ENCODE data around the gene TINAGL1. TPM values are rescaled to one million over a fixed set of nuclear protein-coding genes. Genes with fewer than 3 reads are reported as not detected.

TINAGL1 gene
- total and polyA plus RNA-seq, 3 experiments from 2014 or later: not detected

- Histone ChIP-seq H3K4me3 (ENCODE audit: low read length) (no peak overlapping the region), H3K36me3 (ENCODE audit: insufficient read depth, low read length) (no peaks in the 10 kb centered on the region), H3K4me1 (ENCODE audit: insufficient read depth, low read length) (no peaks in the 10 kb centered on the region), H3K9me3 (ENCODE audit: low read length) (no peaks in the 10 kb centered on the region), H3K27ac (ENCODE audit: low read depth, low read length) (no peak overlapping the region), H3K27me3 (ENCODE audit: insufficient read depth, low read length, poor library complexity, severe bottlenecking) (no peaks in the 10 kb centered on the region)
- Mint-ChIP-seq H3K4me3 (no peak overlapping the region), H3K36me3 (no peaks in the 10 kb centered on the region), H3K9me3 (no peaks in the 10 kb centered on the region), H3K4me1 (no peaks in the 10 kb centered on the region), H3K27ac (no peak overlapping the region), H3K27me3 (peaks cover 0 to 9% of the 10 kb centered on the region in 2 donors)
- POLR2A ChIA-PET: no interaction called here
- CTCF ChIA-PET: no interaction called here
- DNase-seq: no peak
Observed at GRCh38 chr1:31600641-31601040, 24.3 kb downstream of the TINAGL1 start.

- no peaks in the 10 kb centered on the region for H3K36me3 ChIP-seq (ENCODE audit: insufficient read depth, low read length)
- Mint-ChIP-seq H3K27me3 (peaks cover 2 to 4% of the 10 kb centered on the region in 2 donors), H3K4me3 (no peak overlapping the region), H3K36me3 (no peaks in the 10 kb centered on the region), H3K27ac (no peak overlapping the region), H3K9me3 (no peaks in the 10 kb centered on the region), H3K4me1 (no peaks in the 10 kb centered on the region)
- no peaks in the 10 kb centered on the region for H3K4me1 ChIP-seq (ENCODE audit: insufficient read depth, low read length)
- no peaks in the 10 kb centered on the region for H3K27me3 ChIP-seq (ENCODE audit: insufficient read depth, low read length, poor library complexity, severe bottlenecking)
- no peak overlapping the region for H3K27ac ChIP-seq (ENCODE audit: low read depth, low read length)
- POLR2A ChIA-PET: no interaction called here
- CTCF ChIA-PET: no interaction called here
- H3K9me3 ChIP-seq (ENCODE audit: low read length): no peaks in the 10 kb centered on the region
- no peak for DNase-seq
- no peak overlapping the region for H3K4me3 ChIP-seq (ENCODE audit: low read length)
Observed at GRCh38 chr1:31602081-31602480, 25.8 kb downstream of the TINAGL1 start.

GRCh38 chr1:31605908-31606427 lies 29.7 kb downstream of the TINAGL1 start:
- H3K27me3 ChIP-seq (ENCODE audit: insufficient read depth, low read length, poor library complexity, severe bottlenecking): no peaks in the 10 kb centered on the region
- no peak overlapping the region for H3K27ac ChIP-seq (ENCODE audit: low read depth, low read length)
- Mint-ChIP-seq H3K36me3 (no peaks in the 10 kb centered on the region), H3K27me3 (peaks cover 3 to 15% of the 10 kb centered on the region in 2 donors), H3K9me3 (no peaks in the 10 kb centered on the region), H3K27ac (no peak overlapping the region), H3K4me1 (no peaks in the 10 kb centered on the region), H3K4me3 (no peak overlapping the region)
- no peaks in the 10 kb centered on the region for H3K4me1 ChIP-seq (ENCODE audit: insufficient read depth, low read length)
- POLR2A ChIA-PET: no interaction called here
- CTCF ChIA-PET: interaction anchor here (2.1 kb wide), 1 partner anchor 13 kb away, joined by 9 read pairs; no protein-coding TSS in a partner anchor
- no peak for DNase-seq
- H3K36me3 ChIP-seq (ENCODE audit: insufficient read depth, low read length): no peaks in the 10 kb centered on the region
- no peak overlapping the region for H3K4me3 ChIP-seq (ENCODE audit: low read length)
- no peaks in the 10 kb centered on the region for H3K9me3 ChIP-seq (ENCODE audit: low read length)

- no peak overlapping the region for H3K4me3 Mint-ChIP-seq
Observed at GRCh38 chr1:31607360-31607759, 31.0 kb downstream of the TINAGL1 start.

GRCh38 chr1:31609514-31610118 lies 33.3 kb downstream of the TINAGL1 start:
- no peaks in the 10 kb centered on the region for H3K36me3 ChIP-seq (ENCODE audit: insufficient read depth, low read length)
- no peak overlapping the region for H3K4me3 ChIP-seq (ENCODE audit: low read length)
- H3K4me1 ChIP-seq (ENCODE audit: insufficient read depth, low read length): no peaks in the 10 kb centered on the region
- Mint-ChIP-seq H3K4me1 (no peaks in the 10 kb centered on the region), H3K27ac (no peak overlapping the region), H3K36me3 (no peaks in the 10 kb centered on the region), H3K9me3 (no peaks in the 10 kb centered on the region), H3K4me3 (no peak overlapping the region), H3K27me3 (peaks cover 5 to 15% of the 10 kb centered on the region in 2 donors)
- ChIA-PET POLR2A (interaction anchor here (0.7 kb wide), 1 partner anchor 1416 kb away, joined by 3 read pairs; no protein-coding TSS in a partner anchor), CTCF (interaction anchor here (0.9 to 1.3 kb wide), 2 partner anchors 9 to 13 kb away, joined by 3 to 5 read pairs; no protein-coding TSS in a partner anchor)
- H3K27ac ChIP-seq (ENCODE audit: low read depth, low read length): no peak overlapping the region
- no peaks in the 10 kb centered on the region for H3K9me3 ChIP-seq (ENCODE audit: low read length)
- no peak for DNase-seq
- no peaks in the 10 kb centered on the region for H3K27me3 ChIP-seq (ENCODE audit: insufficient read depth, low read length, poor library complexity, severe bottlenecking)

More at GRCh38 chr1:31607360-31607759, 31.0 kb downstream of the TINAGL1 start:
- no peak overlapping the region for H3K27ac ChIP-seq (ENCODE audit: low read depth, low read length)
- CTCF ChIA-PET: interaction anchor here (2.0 kb wide), 1 partner anchor 10 kb away, joined by 6 read pairs; the partner anchor contains the start of gene HCRTR1
- H3K9me3 ChIP-seq (ENCODE audit: low read length): no peaks in the 10 kb centered on the region
- no peaks in the 10 kb centered on the region for H3K4me1 Mint-ChIP-seq
- H3K9me3 Mint-ChIP-seq: no peaks in the 10 kb centered on the region
- POLR2A ChIA-PET: no interaction called here
- H3K27me3 ChIP-seq (ENCODE audit: insufficient read depth, low read length, poor library complexity, severe bottlenecking): no peaks in the 10 kb centered on the region
- H3K27ac Mint-ChIP-seq: peak overlapping the region in 1 of 8 donors; percentile 26
- H3K36me3 Mint-ChIP-seq: no peaks in the 10 kb centered on the region
- no peaks in the 10 kb centered on the region for H3K4me1 ChIP-seq (ENCODE audit: insufficient read depth, low read length)
- no peaks in the 10 kb centered on the region for H3K36me3 ChIP-seq (ENCODE audit: insufficient read depth, low read length)
- no peak for DNase-seq
- no peak overlapping the region for H3K4me3 ChIP-seq (ENCODE audit: low read length)
- H3K27me3 Mint-ChIP-seq: peaks cover 3 to 15% of the 10 kb centered on the region in 2 donors

GRCh38 chr1:31614414-31615005 lies 38.2 kb downstream of the TINAGL1 start:
- Mint-ChIP-seq H3K27ac (no peak overlapping the region), H3K27me3 (peaks cover 21 to 34% of the 10 kb centered on the region in 2 donors), H3K36me3 (no peaks in the 10 kb centered on the region), H3K4me3 (no peak overlapping the region), H3K9me3 (no peaks in the 10 kb centered on the region), H3K4me1 (peaks cover 5 to 13% (median 6%) of the 10 kb centered on the region in 3 donors)
- Histone ChIP-seq H3K4me3 (ENCODE audit: low read length) (no peak overlapping the region), H3K27me3 (ENCODE audit: insufficient read depth, low read length, poor library complexity, severe bottlenecking) (peaks cover 23% of the 10 kb centered on the region), H3K36me3 (ENCODE audit: insufficient read depth, low read length) (no peaks in the 10 kb centered on the region), H3K4me1 (ENCODE audit: insufficient read depth, low read length) (no peaks in the 10 kb centered on the region), H3K27ac (ENCODE audit: low read depth, low read length) (no peak overlapping the region), H3K9me3 (ENCODE audit: low read length) (no peaks in the 10 kb centered on the region)
- DNase-seq: no peak
- ChIA-PET POLR2A (no interaction called here), CTCF (no interaction called here)

GRCh38 chr1:31615414-31615813 lies 39.1 kb downstream of the TINAGL1 start:
- Histone ChIP-seq H3K4me3 (ENCODE audit: low read length) (no peak overlapping the region), H3K9me3 (ENCODE audit: low read length) (no peaks in the 10 kb centered on the region), H3K36me3 (ENCODE audit: insufficient read depth, low read length) (no peaks in the 10 kb centered on the region), H3K27me3 (ENCODE audit: insufficient read depth, low read length, poor library complexity, severe bottlenecking) (peaks cover 23% of the 10 kb centered on the region), H3K27ac (ENCODE audit: low read depth, low read length) (no peak overlapping the region), H3K4me1 (ENCODE audit: insufficient read depth, low read length) (no peaks in the 10 kb centered on the region)
- no peak overlapping the region for H3K27ac Mint-ChIP-seq
- peaks cover 5 to 13% (median 8%) of the 10 kb centered on the region in 3 donors for H3K4me1 Mint-ChIP-seq
- peaks cover 24 to 39% of the 10 kb centered on the region in 2 donors for H3K27me3 Mint-ChIP-seq
- DNase-seq: no peak
- no peaks in the 10 kb centered on the region for H3K9me3 Mint-ChIP-seq
- no peak overlapping the region for H3K4me3 Mint-ChIP-seq
- no peaks in the 10 kb centered on the region for H3K36me3 Mint-ChIP-seq
- POLR2A ChIA-PET: no interaction called here
- CTCF ChIA-PET: no interaction called here

- Histone ChIP-seq H3K27ac (ENCODE audit: low read depth, low read length) (no peak overlapping the region), H3K36me3 (ENCODE audit: insufficient read depth, low read length) (no peaks in the 10 kb centered on the region), H3K4me1 (ENCODE audit: insufficient read depth, low read length) (no peaks in the 10 kb centered on the region), H3K9me3 (ENCODE audit: low read length) (no peaks in the 10 kb centered on the region), H3K27me3 (ENCODE audit: insufficient read depth, low read length, poor library complexity, severe bottlenecking) (peaks cover 23% of the 10 kb centered on the region), H3K4me3 (ENCODE audit: low read length) (no peak overlapping the region)
- Mint-ChIP-seq H3K4me1 (peaks cover 5 to 13% (median 8%) of the 10 kb centered on the region in 3 donors), H3K27ac (peak overlapping the region in 1 of 8 donors; percentile 23), H3K9me3 (no peaks in the 10 kb centered on the region), H3K4me3 (peak overlapping the region in 2 of 7 donors; percentile 3 to 39), H3K36me3 (no peaks in the 10 kb centered on the region), H3K27me3 (peaks cover 24 to 39% of the 10 kb centered on the region in 2 donors)
- CTCF ChIA-PET: no interaction called here
- POLR2A ChIA-PET: no interaction called here
- DNase-seq: no peak
Observed at GRCh38 chr1:31615939-31616338, 39.6 kb downstream of the TINAGL1 start.

Data from CD8-positive, alpha-beta memory T cell (primary cell).